Activated T-helper 9 cell treated with anti-CD3 and anti-CD28 coated beads, Interleukin-2, amount 50 U/mL, for 16 hours (primary cell): ENCODE measurements around the gene MTNR1B.

Source experiments
- DNase-seq: peaks from one replicate; pipeline ENCODE4 v3.0.0-alpha.2; 2020; ENCODE audit warnings: low read depth

The MTNR1B gene

GRCh38 chr11:92978271-92979111 lies 9.0 kb downstream of the MTNR1B start:
- no peak for DNase-seq

- DNase-seq, result no peak
These were observed 9.7 kb downstream of the MTNR1B start for GRCh38 chr11:92979176-92979575.

- DNase-seq, result no peak
These were observed 10.9 kb downstream of the MTNR1B start for GRCh38 chr11:92980312-92980711.

GRCh38 chr11:92981508-92982043 lies 12.1 kb downstream of the MTNR1B start:
- no peak for DNase-seq

- no peak for DNase-seq
These were observed 17.1 kb downstream of the MTNR1B start for GRCh38 chr11:92986585-92986984.

GRCh38 chr11:92993004-92993403 lies 23.6 kb downstream of the MTNR1B start:
- DNase-seq, result no peak

- DNase-seq, result no peak
These were observed 31.3 kb downstream of the MTNR1B start for GRCh38 chr11:93000511-93001476.

GRCh38 chr11:93001806-93002205 lies 32.4 kb downstream of the MTNR1B start:
- DNase-seq, result no peak

GRCh38 chr11:93002380-93002779 lies 32.9 kb downstream of the MTNR1B start:
- no peak for DNase-seq

GRCh38 chr11:93005239-93005638 lies 35.8 kb downstream of the MTNR1B start:
- DNase-seq, result no peak

GRCh38 chr11:93013646-93014045 lies 44.2 kb downstream of the MTNR1B start:
- DNase-seq, result no peak

- DNase-seq, result no peak
These were observed 47.1 kb downstream of the MTNR1B start for GRCh38 chr11:93016595-93016994.

GRCh38 chr11:93017821-93018690 lies 48.6 kb downstream of the MTNR1B start:
- no peak for DNase-seq

GRCh38 chr11:93020248-93021046 lies 51.0 kb downstream of the MTNR1B start:
- DNase-seq, result no peak

- DNase-seq, result no peak
These were observed 54.9 kb downstream of the MTNR1B start for GRCh38 chr11:93024369-93024768.

- no peak for DNase-seq
These were observed 56.3 kb downstream of the MTNR1B start for GRCh38 chr11:93025558-93026255.

GRCh38 chr11:93028960-93029522 lies 59.6 kb downstream of the MTNR1B start:
- no peak for DNase-seq

- no peak for DNase-seq
These were observed 61.9 kb downstream of the MTNR1B start for GRCh38 chr11:93031386-93031785.
